ENCODE results near the gene CPEB3.

CPEB3 gene

GRCh38 chr10:92014620-92015019 is 276.3 kb downstream of the CPEB3 start:
- DNase-seq: no peak

GRCh38 chr10:92011560-92012214 is 279.2 kb downstream of the CPEB3 start:
- DNase-seq: no peak

- DNase-seq: no peak
These were observed 280.7 kb downstream of the CPEB3 start for GRCh38 chr10:92010047-92010735.

GRCh38 chr10:92009445-92009844 is 281.4 kb downstream of the CPEB3 start:
- no peak for DNase-seq

GRCh38 chr10:92005978-92006377 is 284.9 kb downstream of the CPEB3 start:
- no peak for DNase-seq

DNA sequence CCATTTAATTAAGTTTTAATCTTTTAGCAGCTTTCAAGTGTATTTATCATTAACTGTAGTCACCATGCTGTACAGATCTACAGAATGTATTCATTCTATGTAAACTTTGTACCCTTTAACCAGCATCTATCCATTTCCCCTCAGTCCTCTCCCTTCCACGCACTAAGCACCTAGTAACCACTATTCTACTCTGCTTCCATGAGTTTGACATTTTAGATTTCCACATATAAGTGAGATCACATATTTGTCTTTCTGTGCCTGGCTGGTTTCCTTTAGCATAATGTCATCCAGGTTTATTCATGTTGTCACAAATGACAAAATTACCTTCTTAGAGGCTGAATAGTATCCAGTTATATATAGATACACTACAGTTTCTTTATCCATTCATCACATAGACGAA is 287.6 kb downstream of the CPEB3 start:
- no peak for DNase-seq

GRCh38 chr10:92001995-92002394 is 288.9 kb downstream of the CPEB3 start:
- no peak for DNase-seq

DNA sequence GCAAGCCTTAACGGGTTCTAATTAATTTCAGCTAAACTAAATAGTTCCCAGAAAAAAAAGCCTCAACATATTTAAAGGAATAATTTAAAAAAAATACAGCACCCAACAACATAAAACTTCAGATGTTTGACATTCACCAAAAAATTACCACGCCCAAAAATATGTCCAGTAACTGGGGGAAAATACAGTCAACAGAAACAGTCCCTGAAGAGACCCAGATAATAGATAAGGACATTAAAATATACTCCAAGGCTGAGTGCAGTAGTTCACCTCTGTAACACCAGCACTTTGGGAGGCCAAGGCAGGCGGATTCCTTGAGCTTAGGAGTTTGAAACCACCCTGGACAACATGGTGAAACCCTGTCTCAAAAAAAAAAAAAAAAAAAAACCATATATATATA is 289.3 kb downstream of the CPEB3 start:
- no peak for DNase-seq

Measured in DMS79 treated with DMSO at 0.1 percent for 48 hours (cell line).